K562 (cell line): ENCODE data around the gene TANGO6. TPM values are rescaled to one million over a fixed set of nuclear protein-coding genes. Genes with fewer than 3 reads are reported as not detected.
A peak's percentile ranks its signal among the peaks of the same experiment; 100 is the strongest.

ENCODE experiments used
- ARID1B ChIP-seq: fragments of 450-650 bp; IDR thresholded peaks from 2 replicates; pipeline ENCODE4 v1.6.1; 2016; ENCODE audit warnings: antibody characterized with exemption, mild to moderate bottlenecking, inconsistent platforms
- ASH1L ChIP-seq: fragments of 450-650 bp; IDR thresholded peaks from 2 replicates; pipeline ENCODE4 v1.6.1; 2018; ENCODE audit warnings: borderline replicate concordance, mild to moderate bottlenecking, low read depth; ENCODE audit not compliant: partially characterized antibody
- BMI1 ChIP-seq: fragments of 150-350 bp; IDR thresholded peaks from 2 replicates; pipeline ENCODE4 v1.6.1; 2014; ENCODE audit warnings: low read length
- BRD4 ChIP-seq: fragments of 200-600 bp; sonication (generic); IDR thresholded peaks from 2 replicates; pipeline ENCODE4 v1.6.1; 2017; ENCODE audit warnings: inconsistent platforms
- E2F4 ChIP-seq: sonication (generic); formaldehyde crosslinking; IDR thresholded peaks from 2 replicates; pipeline ENCODE4 v1.8.0; 2022; ENCODE audit warnings: mild to moderate bottlenecking, low read depth, missing genetic modification reagents
- FOXJ2 ChIP-seq: fragments of 200-800 bp; sonication (Bioruptor generic); IDR thresholded peaks from 2 replicates; pipeline ENCODE4 v1.6.1; 2016; ENCODE audit warnings: missing genetic modification characterization, missing compliant biosample characterization
- GABPA ChIP-seq: fragments of 200-800 bp; sonication (Bioruptor generic); conservative IDR thresholded peaks from 2 replicates; pipeline ENCODE4 v1.6.1; 2016; ENCODE audit warnings: low read depth, missing genetic modification characterization, missing compliant biosample characterization
- GATA2 ChIP-seq: sonication (generic); formaldehyde crosslinking; IDR thresholded peaks from 2 replicates; pipeline ENCODE4 v1.4.0; 2020; ENCODE audit warnings: mild to moderate bottlenecking, missing genetic modification reagents
- HDAC1 ChIP-seq, 2 experiments: fragments of 450-650 bp; IDR thresholded peaks; 2 replicates each; pipeline ENCODE4 v1.6.1; 2016 to 2017; ENCODE audit warnings: inconsistent platforms in 1 of 2, mild to moderate bottlenecking in 1 of 2, moderate library complexity in 1 of 2
- KLF10 ChIP-seq: fragments of 250-450 bp; sonication (Bioruptor Pico); IDR thresholded peaks from 2 replicates; pipeline ENCODE4 v1.6.1; 2021; ENCODE audit warnings: matching md5 sums
- MAFF ChIP-seq: IDR thresholded peaks from 2 replicates; pipeline ENCODE4 v1.6.1; 2012; ENCODE audit warnings: low read length, improper control_type of control experiment
- MECOM ChIP-seq: fragments of 250-450 bp; sonication (Bioruptor Pico); IDR thresholded peaks from 2 replicates; pipeline ENCODE4 v1.8.0; 2022; ENCODE audit warnings: inconsistent platforms
- MTA2 ChIP-seq: fragments of 450-650 bp; IDR thresholded peaks from 2 replicates; pipeline ENCODE4 v1.6.1; 2016; ENCODE audit warnings: low read depth
- NR2C2 ChIP-seq, 2 experiments: fragments of 200-800 bp in 1 of 2; sonication (Bioruptor generic) in 1 of 2; sonication (generic) in 1 of 2; formaldehyde crosslinking in 1 of 2; IDR thresholded peaks; 2 replicates each; pipeline versions ENCODE4 v1.6.1 to v1.8.0; 2016 to 2022; ENCODE audit warnings: mild to moderate bottlenecking in 1 of 2, missing compliant biosample characterization in 1 of 2, missing genetic modification characterization in 1 of 2, missing genetic modification reagents in 1 of 2
- POLR2G ChIP-seq: fragments of 200-400 bp; formaldehyde crosslinking; IDR thresholded peaks from 2 replicates; pipeline ENCODE4 v1.6.1; 2017; ENCODE audit warnings: low read depth, mild to moderate bottlenecking, antibody characterized with exemption, low read length, moderate library complexity
- SFPQ ChIP-seq: fragments of 200-400 bp; formaldehyde crosslinking; IDR thresholded peaks from 2 replicates; pipeline ENCODE4 v1.6.1; 2017; ENCODE audit warnings: mild to moderate bottlenecking, low read depth, low read length, moderate library complexity
- STAT5A ChIP-seq: IDR thresholded peaks from 2 replicates; pipeline ENCODE4 v1.6.1; 2012; ENCODE audit warnings: low read length, inconsistent platforms, borderline replicate concordance
- U2AF2 ChIP-seq: fragments of 200-400 bp; formaldehyde crosslinking; optimal IDR thresholded peaks from 2 replicates; pipeline ENCODE3; 2017; ENCODE audit warnings: low read depth, mild to moderate bottlenecking, low read length
- VEZF1 ChIP-seq: fragments of 200-800 bp; sonication (Bioruptor generic); IDR thresholded peaks from 2 replicates; pipeline ENCODE4 v1.6.1; 2017; ENCODE audit warnings: missing genetic modification characterization, missing compliant biosample characterization
- ZNF12 ChIP-seq: sonication (generic); formaldehyde crosslinking; IDR thresholded peaks from 2 replicates; pipeline ENCODE4 v1.4.0; 2020; ENCODE audit warnings: mild to moderate bottlenecking, missing genetic modification reagents
- ZNF140 ChIP-seq: fragments of 250-450 bp; sonication (Bioruptor Pico); IDR thresholded peaks from 2 replicates; pipeline ENCODE4 v1.8.0; 2021; ENCODE audit warnings: moderate library complexity, mild to moderate bottlenecking, inconsistent platforms
- ZNF165 ChIP-seq: fragments of 250-450 bp; sonication (Bioruptor Pico); IDR thresholded peaks from 2 replicates; pipeline ENCODE4 v1.4.0; 2020; ENCODE audit warnings: borderline replicate concordance
- ZNF175 ChIP-seq: fragments of 200-800 bp; sonication (Bioruptor generic); IDR thresholded peaks from 2 replicates; pipeline ENCODE4 v1.6.1; 2016; ENCODE audit warnings: low read depth, mild to moderate bottlenecking, missing genetic modification characterization, missing compliant biosample characterization
- ZNF23 ChIP-seq: fragments of 250-450 bp; sonication (Bioruptor Pico); IDR thresholded peaks from 2 replicates; pipeline ENCODE4 v1.4.0; 2020; ENCODE audit warnings: mild to moderate bottlenecking
- ZNF511 ChIP-seq: sonication (generic); formaldehyde crosslinking; IDR thresholded peaks from 2 replicates; pipeline ENCODE4 v1.8.0; 2022; ENCODE audit warnings: mild to moderate bottlenecking, missing genetic modification reagents
- ZNF75A ChIP-seq: fragments of 450-650 bp; formaldehyde crosslinking; IDR thresholded peaks from 2 replicates; pipeline ENCODE4 v1.4.0; 2020; ENCODE audit warnings: mild to moderate bottlenecking
- polyA plus RNA-seq, 8 experiments: library from polyadenylated mRNA; depleted of rRNA in 4 of 8; stranded (reverse) in 5 of 8; unstranded in 3 of 8; fragments of >200 nt; fragmentation: Nextera tagmentation in 2 of 8; fragmentation: Illumina TruSeq in 1 of 8; extraction: Ambion mirVana in 2 of 8; extraction: Trizol in 1 of 8; gene quantifications; 2 replicates each; pipeline versions ENCODE4 v1.2.1 to v1.2.3, GENCODE V29; 2011 to 2014; ENCODE audit warnings: inconsistent platforms in 1 of 8, missing spikeins in 1 of 8
- total RNA-seq, 7 experiments: library from RNA; depleted of rRNA in 6 of 7; stranded (reverse); fragments of >200 nt in 6 of 7; fragmentation: Illumina TruSeq in 2 of 7; extraction: Trizol in 2 of 7; gene quantifications; 2 replicates each; pipeline versions ENCODE4 v1.2.1 to v1.2.3, GENCODE V29; 2011 to 2021; ENCODE audit warnings: low replicate concordance in 1 of 7

Gene TANGO6
- total and polyA plus RNA-seq, 9 of the 15 experiments (the other 6 are each of a cell fraction or from before 2014, with no cell fraction given): 1.6 to 15.2 (median 9.6) TPM

- TF ChIP-seq ZNF140: no peak
- no peak for TF ChIP-seq BMI1
- no peak for TF ChIP-seq MECOM (CRISPR knock-in tag)
- no peak for TF ChIP-seq MTA2
- no peak for TF ChIP-seq NR2C2 (CRISPR knock-in tag; IDR thresholded peaks at IDR 0.05)
- TF ChIP-seq NR2C2 (tag; IDR thresholded peaks at IDR 0.05): no peak
- peak; percentile 33 for TF ChIP-seq ASH1L
- no peak for TF ChIP-seq FOXJ2
- peak; percentile 77 for TF ChIP-seq POLR2G
- TF ChIP-seq STAT5A: no peak
- peak; percentile 73; the same call in 1 of the 2 replicates for TF ChIP-seq ARID1B
- no peak for TF ChIP-seq SFPQ
- TF ChIP-seq ZNF175 (CRISPR knock-in tag): no peak
- TF ChIP-seq MAFF: no peak
- TF ChIP-seq U2AF2: no peak
- TF ChIP-seq KLF10 (CRISPR knock-in tag): no peak
- TF ChIP-seq ZNF511 (CRISPR knock-in tag): peak; percentile 52; the same call in 1 of the 2 replicates
- no peak for TF ChIP-seq ZNF12 (CRISPR knock-in tag)
- TF ChIP-seq ZNF23: no peak
- peak; percentile 94 for TF ChIP-seq BRD4
- no peak for TF ChIP-seq GATA2 (CRISPR knock-in tag)
- TF ChIP-seq ZNF165: no peak
- TF ChIP-seq HDAC1 (IDR thresholded peaks at IDR 0.05): peak; percentile 6 to 74; a peak in 2 of 4 replicates
- TF ChIP-seq E2F4 (CRISPR knock-in tag): no peak
- TF ChIP-seq VEZF1: peak; percentile 98
- no peak for TF ChIP-seq GABPA (tag)
- TF ChIP-seq ZNF75A (CRISPR knock-in tag): no peak
These were observed 288.6 kb downstream of the TANGO6 start (continued) for GRCh38 chr16:69131839-69132423.
